ENCODE results near the gene PDE4D.

Gene PDE4D

DNA sequence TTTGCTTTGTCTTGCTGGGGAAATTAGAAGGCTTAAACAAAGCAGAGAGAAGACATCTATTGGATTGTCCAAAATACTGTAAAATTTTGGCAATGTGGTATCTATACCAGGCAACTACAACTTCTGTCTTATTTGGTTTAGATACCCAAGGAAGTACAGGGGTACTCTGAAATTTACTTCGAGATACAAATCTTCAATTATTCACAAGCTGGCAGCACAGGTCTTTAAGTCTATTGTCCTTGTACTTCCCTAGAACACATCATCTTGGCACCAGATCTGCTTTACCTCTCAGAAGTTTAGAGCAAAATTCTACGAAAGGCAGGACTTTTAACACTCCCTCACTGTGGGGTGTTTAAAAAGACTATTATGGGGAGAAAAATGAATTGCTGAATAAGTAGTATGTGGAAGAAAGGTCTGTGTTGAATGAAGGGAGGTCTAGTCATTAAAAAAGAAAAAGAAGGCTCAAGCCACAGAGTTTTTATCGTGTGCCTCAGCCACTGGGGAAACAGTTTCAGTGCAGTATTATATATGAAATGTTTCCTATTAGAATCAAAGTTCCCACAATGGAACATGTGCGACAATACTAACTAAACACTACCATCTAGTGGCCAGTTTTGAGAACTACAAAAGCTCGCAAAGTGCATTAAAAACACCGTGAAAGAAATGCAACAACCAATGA, 93.7 kb downstream of the PDE4D start:
- H3K4me3 ChIP-seq (ENCODE audit: low read length in 2 of 2), result no peak overlapping the region
- no peak overlapping the region for H4K8ac ChIP-seq (ENCODE audit: low read depth, low read length)

GRCh38 chr5:59798862-59799667, 94.5 kb downstream of the PDE4D start:
- Histone ChIP-seq H3K9ac (ENCODE audit: low read depth, low read length, poor library complexity) (no peak overlapping the region), H3K4me1 (ENCODE audit: control insufficient read depth in 2 of 2, insufficient read depth in 1 of 2, low read depth in 1 of 2, low read length in 2 of 2) (peaks cover 0 to 2% of the 10 kb centered on the region in 2 donors), H2AK5ac (ENCODE audit: low read depth, low read length) (no peak overlapping the region), H2BK15ac (ENCODE audit: low read length) (no peak overlapping the region), H3K14ac (ENCODE audit: low read length) (no peak overlapping the region), H3K9me3 (replicated peaks in 1 of 2; ENCODE audit: control insufficient read depth in 2 of 2, insufficient read depth in 1 of 2, low read depth in 1 of 2, low read length in 2 of 2) (no peaks in the 10 kb centered on the region), H3K27ac (replicated peaks; ENCODE audit: low read length) (no peak overlapping the region), H3K18ac (ENCODE audit: low read length) (no peak overlapping the region), H4K8ac (ENCODE audit: low read depth, low read length) (no peak overlapping the region), H3K23ac (ENCODE audit: low read depth, low read length, poor library complexity) (no peak overlapping the region), H3K4ac (ENCODE audit: low read length) (no peak overlapping the region), H4K91ac (ENCODE audit: low read depth, low read length, poor library complexity) (no peak overlapping the region), H2BK5ac (ENCODE audit: low read length) (no peak overlapping the region), H2AFZ (ENCODE audit: low read length) (no peak overlapping the region), H3K27me3 (ENCODE audit: control insufficient read depth in 3 of 3, insufficient read depth in 3 of 3, low read depth in 1 of 3, low read length in 3 of 3) (no peaks in the 10 kb centered on the region), H3K36me3 (replicated peaks in 1 of 2; ENCODE audit: control insufficient read depth in 2 of 2, insufficient read depth in 2 of 2, low read length in 2 of 2) (no peaks in the 10 kb centered on the region), H3K4me3 (ENCODE audit: low read length in 2 of 2) (no peak overlapping the region), H3K4me2 (ENCODE audit: insufficient read depth, low read length, poor library complexity, severe bottlenecking) (no peak overlapping the region), H2BK12ac (ENCODE audit: low read length) (no peak overlapping the region), H2BK120ac (ENCODE audit: low read depth, low read length) (no peak overlapping the region), H3K79me1 (ENCODE audit: low read depth, low read length) (no peaks in the 10 kb centered on the region)
- no CpG with 5 or more reads among the region's 5 CpGs for WGBS, 2 donors (ENCODE audit: extremely low coverage in 2 of 2, insufficient read length in 2 of 2, insufficient replicate concordance in 1 of 2)
- no peak for DNase-seq (ENCODE audit: low spot score)

More for the DNA sequence above, 93.7 kb downstream of the PDE4D start:
- no peak overlapping the region for H2BK15ac ChIP-seq (ENCODE audit: low read length)
- H2BK12ac ChIP-seq (ENCODE audit: low read length), result no peak overlapping the region
- peak; percentile 57 for DNase-seq (ENCODE audit: low spot score)
- no peak overlapping the region for H3K14ac ChIP-seq (ENCODE audit: low read length)
- H3K9ac ChIP-seq (ENCODE audit: low read depth, low read length, poor library complexity), result no peak overlapping the region
- no peak overlapping the region for H2BK120ac ChIP-seq (ENCODE audit: low read depth, low read length)
- no peak overlapping the region for H3K4ac ChIP-seq (ENCODE audit: low read length)
- no peak overlapping the region for H3K27ac ChIP-seq (replicated peaks; ENCODE audit: low read length)
- H2AK5ac ChIP-seq (ENCODE audit: low read depth, low read length), result no peak overlapping the region
- WGBS, 2 donors (ENCODE audit: extremely low coverage in 2 of 2, insufficient read length in 2 of 2, insufficient replicate concordance in 1 of 2), result no CpG with 5 or more reads among the region's 6 CpGs
- no peaks in the 10 kb centered on the region for H3K9me3 ChIP-seq (replicated peaks in 1 of 2; ENCODE audit: control insufficient read depth in 2 of 2, insufficient read depth in 1 of 2, low read depth in 1 of 2, low read length in 2 of 2)
- H3K4me1 ChIP-seq (ENCODE audit: control insufficient read depth in 2 of 2, insufficient read depth in 1 of 2, low read depth in 1 of 2, low read length in 2 of 2), result peaks cover 0 to 2% of the 10 kb centered on the region in 2 donors
- H3K27me3 ChIP-seq (ENCODE audit: control insufficient read depth in 3 of 3, insufficient read depth in 3 of 3, low read depth in 1 of 3, low read length in 3 of 3), result no peaks in the 10 kb centered on the region
- no peaks in the 10 kb centered on the region for H3K79me1 ChIP-seq (ENCODE audit: low read depth, low read length)
- no peak overlapping the region for H3K18ac ChIP-seq (ENCODE audit: low read length)
- no peak overlapping the region for H3K23ac ChIP-seq (ENCODE audit: low read depth, low read length, poor library complexity)
- no peak overlapping the region for H3K4me2 ChIP-seq (ENCODE audit: insufficient read depth, low read length, poor library complexity, severe bottlenecking)
- no peak overlapping the region for H2BK5ac ChIP-seq (ENCODE audit: low read length)
- no peak overlapping the region for H4K91ac ChIP-seq (ENCODE audit: low read depth, low read length, poor library complexity)
- H3K36me3 ChIP-seq (replicated peaks in 1 of 2; ENCODE audit: control insufficient read depth in 2 of 2, insufficient read depth in 2 of 2, low read length in 2 of 2), result no peaks in the 10 kb centered on the region
- peak overlapping the region; percentile 50 for H2AFZ ChIP-seq (ENCODE audit: low read length)

- no peak overlapping the region for H2BK15ac ChIP-seq (ENCODE audit: low read length)
- no peak overlapping the region for H4K91ac ChIP-seq (ENCODE audit: low read depth, low read length, poor library complexity)
- no peak overlapping the region for H3K4ac ChIP-seq (ENCODE audit: low read length)
- no peak overlapping the region for H2AK5ac ChIP-seq (ENCODE audit: low read depth, low read length)
- no peak overlapping the region for H2AFZ ChIP-seq (ENCODE audit: low read length)
- no peaks in the 10 kb centered on the region for H3K27me3 ChIP-seq (ENCODE audit: control insufficient read depth in 3 of 3, insufficient read depth in 3 of 3, low read depth in 1 of 3, low read length in 3 of 3)
- no peak for DNase-seq (ENCODE audit: low spot score)
- no peak overlapping the region for H2BK12ac ChIP-seq (ENCODE audit: low read length)
- no peak overlapping the region for H3K4me3 ChIP-seq (ENCODE audit: low read length in 2 of 2)
- H3K36me3 ChIP-seq (replicated peaks in 1 of 2; ENCODE audit: control insufficient read depth in 2 of 2, insufficient read depth in 2 of 2, low read length in 2 of 2), result no peaks in the 10 kb centered on the region
- H3K27ac ChIP-seq (replicated peaks; ENCODE audit: low read length), result no peak overlapping the region
- H3K14ac ChIP-seq (ENCODE audit: low read length), result no peak overlapping the region
- WGBS, 2 donors (ENCODE audit: extremely low coverage in 2 of 2, insufficient read length in 2 of 2, insufficient replicate concordance in 1 of 2), result no CpG with 5 or more reads among the region's 4 CpGs
- no peak overlapping the region for H4K8ac ChIP-seq (ENCODE audit: low read depth, low read length)
- no peak overlapping the region for H2BK5ac ChIP-seq (ENCODE audit: low read length)
- no peaks in the 10 kb centered on the region for H3K4me1 ChIP-seq (ENCODE audit: control insufficient read depth in 2 of 2, insufficient read depth in 1 of 2, low read depth in 1 of 2, low read length in 2 of 2)
- no peak overlapping the region for H2BK120ac ChIP-seq (ENCODE audit: low read depth, low read length)
- no peaks in the 10 kb centered on the region for H3K9me3 ChIP-seq (replicated peaks in 1 of 2; ENCODE audit: control insufficient read depth in 2 of 2, insufficient read depth in 1 of 2, low read depth in 1 of 2, low read length in 2 of 2)
- H3K4me2 ChIP-seq (ENCODE audit: insufficient read depth, low read length, poor library complexity, severe bottlenecking), result no peak overlapping the region
- H3K9ac ChIP-seq (ENCODE audit: low read depth, low read length, poor library complexity), result no peak overlapping the region
- no peak overlapping the region for H3K23ac ChIP-seq (ENCODE audit: low read depth, low read length, poor library complexity)
- H3K79me1 ChIP-seq (ENCODE audit: low read depth, low read length), result no peaks in the 10 kb centered on the region
- H3K18ac ChIP-seq (ENCODE audit: low read length), result no peak overlapping the region
Measured at GRCh38 chr5:59795141-59795540, 98.4 kb downstream of the PDE4D start.

DNA sequence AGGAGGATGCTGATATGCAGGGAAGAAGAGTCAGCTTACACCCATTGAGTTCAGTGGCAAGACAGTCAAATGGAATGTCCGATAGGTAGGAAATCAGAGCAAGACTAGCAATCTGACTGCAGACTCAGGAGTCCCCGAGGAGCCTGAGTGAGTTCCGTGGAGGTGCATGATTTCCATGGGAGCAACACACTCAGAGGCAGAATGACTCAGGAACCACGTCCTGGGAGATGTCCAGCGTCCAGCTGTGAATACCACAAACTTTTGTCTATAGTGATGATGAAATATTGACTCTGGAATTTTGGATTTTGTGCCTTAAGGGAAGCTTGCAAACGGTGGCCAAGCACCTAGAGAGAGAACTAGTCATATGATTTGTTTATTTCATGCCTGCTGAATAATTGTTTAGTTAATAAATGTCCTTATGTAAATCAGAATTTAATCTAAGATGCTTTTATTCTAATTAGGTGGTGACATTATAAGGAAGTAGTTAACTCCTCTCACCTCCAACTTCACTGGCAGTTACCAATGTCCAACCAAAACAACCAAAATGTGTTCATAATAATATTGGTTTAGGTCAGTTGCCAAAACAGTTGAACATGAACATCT, 100.4 kb downstream of the PDE4D start:
- Histone ChIP-seq H3K4me2 (ENCODE audit: insufficient read depth, low read length, poor library complexity, severe bottlenecking) (no peak overlapping the region), H2BK12ac (ENCODE audit: low read length) (no peak overlapping the region), H4K91ac (ENCODE audit: low read depth, low read length, poor library complexity) (no peak overlapping the region), H3K36me3 (replicated peaks in 1 of 2; ENCODE audit: control insufficient read depth in 2 of 2, insufficient read depth in 2 of 2, low read length in 2 of 2) (no peaks in the 10 kb centered on the region), H3K4me1 (ENCODE audit: control insufficient read depth in 2 of 2, insufficient read depth in 1 of 2, low read depth in 1 of 2, low read length in 2 of 2) (no peaks in the 10 kb centered on the region), H3K4ac (ENCODE audit: low read length) (no peak overlapping the region), H3K23ac (ENCODE audit: low read depth, low read length, poor library complexity) (no peak overlapping the region), H2BK5ac (ENCODE audit: low read length) (no peak overlapping the region), H3K27ac (replicated peaks; ENCODE audit: low read length) (no peak overlapping the region), H3K18ac (ENCODE audit: low read length) (no peak overlapping the region), H2BK120ac (ENCODE audit: low read depth, low read length) (no peak overlapping the region), H2AK5ac (ENCODE audit: low read depth, low read length) (no peak overlapping the region), H2BK15ac (ENCODE audit: low read length) (no peak overlapping the region), H2AFZ (ENCODE audit: low read length) (no peak overlapping the region), H3K9me3 (replicated peaks in 1 of 2; ENCODE audit: control insufficient read depth in 2 of 2, insufficient read depth in 1 of 2, low read depth in 1 of 2, low read length in 2 of 2) (no peaks in the 10 kb centered on the region), H3K4me3 (ENCODE audit: low read length in 2 of 2) (no peak overlapping the region), H3K79me1 (ENCODE audit: low read depth, low read length) (no peaks in the 10 kb centered on the region), H3K27me3 (ENCODE audit: control insufficient read depth in 3 of 3, insufficient read depth in 3 of 3, low read depth in 1 of 3, low read length in 3 of 3) (no peaks in the 10 kb centered on the region), H3K9ac (ENCODE audit: low read depth, low read length, poor library complexity) (no peak overlapping the region), H4K8ac (ENCODE audit: low read depth, low read length) (no peak overlapping the region), H3K14ac (ENCODE audit: low read length) (no peak overlapping the region)
- WGBS, 2 donors (ENCODE audit: extremely low coverage in 2 of 2, insufficient read length in 2 of 2, insufficient replicate concordance in 1 of 2), result no CpG with 5 or more reads among the region's 6 CpGs
- DNase-seq (ENCODE audit: low spot score), result no peak
